ENCODE data around the gene TENM4. TPM values are rescaled to one million over a fixed set of nuclear protein-coding genes. Genes with fewer than 3 reads are reported as not detected.

Gene TENM4
- total RNA-seq, 1 experiment from 2014 or later: 0.39 TPM

GRCh38 chr11:79030448-79030847, 410.4 kb downstream of the TENM4 start:
- H3K4me1 ChIP-seq (ENCODE audit: control insufficient read depth, insufficient read depth, low read length): no peaks in the 10 kb centered on the region
- in situ Hi-C loops (cut with HindIII; ENCODE audit: low pct_unique_long_range_greater_than_20kb, low sequenced_read_pairs): no loop called here
- H3K27ac ChIP-seq (ENCODE audit: low read length): no peak overlapping the region
- 0 out of 2 replicates have a peak, but pooled peaks cover 3% of the 10 kb centered on the region for H3K27me3 ChIP-seq (ENCODE audit: control insufficient read depth, insufficient read depth, low read length)
- CTCF ChIA-PET: no interaction called here
- DNase-seq (ENCODE audit: low read depth, low spot score): no peak
- no peaks in the 10 kb centered on the region for H3K36me3 ChIP-seq (ENCODE audit: control insufficient read depth, insufficient read depth, low read length)
- intact Hi-C loops (cut with micrococcal nuclease; ENCODE audit: unreplicated experiment): no loop called here
- ATAC-seq: no peak
- BruUV-seq (replicated peaks): no TSS peak
- no peak overlapping the region for H3K4me3 ChIP-seq (ENCODE audit: low read depth in 2 of 2, low read length in 2 of 2)
- H3K9me3 ChIP-seq (ENCODE audit: control insufficient read depth, insufficient read depth, low read depth, low read length): no peaks in the 10 kb centered on the region
- TF ChIP-seq CTCF (IDR thresholded peaks at IDR 0.05): no peak
- no peak for TF ChIP-seq TCF7L2 (IDR thresholded peaks at IDR 0.05; ENCODE audit: low read depth, low read length)
- no peak for TF ChIP-seq SIN3A (IDR thresholded peaks at IDR 0.05; ENCODE audit: borderline replicate concordance, insufficient read depth, low read depth, low read length)
- TF ChIP-seq POLR2AphosphoS5 (IDR thresholded peaks at IDR 0.05; ENCODE audit: low read depth, low read length): no peak
- no peak for TF ChIP-seq REST (IDR thresholded peaks at IDR 0.05; ENCODE audit: insufficient read depth in 1 of 2, low read depth in 2 of 2, low read length in 1 of 2)
- POLR2A ChIA-PET: interaction anchor here (0.5 kb wide), 1 partner anchor 107 kb away, joined by 3 read pairs; no protein-coding TSS in a partner anchor

GRCh38 chr11:79028225-79028624, 412.6 kb downstream of the TENM4 start:
- no TSS peak for BruUV-seq (replicated peaks)
- intact Hi-C loops (cut with micrococcal nuclease; ENCODE audit: unreplicated experiment): no loop called here
- no peak for DNase-seq (ENCODE audit: low read depth, low spot score)
- in situ Hi-C loops (cut with HindIII; ENCODE audit: low pct_unique_long_range_greater_than_20kb, low sequenced_read_pairs): no loop called here
- ATAC-seq: no peak
- Histone ChIP-seq H3K4me1 (ENCODE audit: control insufficient read depth, insufficient read depth, low read length) (no peaks in the 10 kb centered on the region), H3K9me3 (ENCODE audit: control insufficient read depth, insufficient read depth, low read depth, low read length) (no peaks in the 10 kb centered on the region), H3K4me3 (ENCODE audit: low read depth in 2 of 2, low read length in 2 of 2) (no peak overlapping the region), H3K36me3 (ENCODE audit: control insufficient read depth, insufficient read depth, low read length) (no peaks in the 10 kb centered on the region), H3K27me3 (ENCODE audit: control insufficient read depth, insufficient read depth, low read length) (0 out of 2 replicates have a peak, but pooled peaks cover 5% of the 10 kb centered on the region), H3K27ac (ENCODE audit: low read length) (no peak overlapping the region)
- TF ChIP-seq SIN3A (IDR thresholded peaks at IDR 0.05; ENCODE audit: borderline replicate concordance, insufficient read depth, low read depth, low read length) (no peak), TCF7L2 (IDR thresholded peaks at IDR 0.05; ENCODE audit: low read depth, low read length) (no peak), REST (IDR thresholded peaks at IDR 0.05; ENCODE audit: insufficient read depth in 1 of 2, low read depth in 2 of 2, low read length in 1 of 2) (no peak), CTCF (IDR thresholded peaks at IDR 0.05) (no peak), POLR2AphosphoS5 (IDR thresholded peaks at IDR 0.05; ENCODE audit: low read depth, low read length) (no peak)
- ChIA-PET POLR2A (no interaction called here), CTCF (no interaction called here)
